Measurements from ENCODE around the gene MYOZ3. TPM values are rescaled to one million over a fixed set of nuclear protein-coding genes. Genes with fewer than 3 reads are reported as not detected.
A peak's percentile ranks its signal among the peaks of the same experiment; 100 is the strongest.

MYOZ3 gene
- total and polyA plus RNA-seq, 2 of the 8 experiments (the other 6 are each of a cell fraction or from before 2014, with no cell fraction given) = 9.6 to 19.1 TPM

DNA sequence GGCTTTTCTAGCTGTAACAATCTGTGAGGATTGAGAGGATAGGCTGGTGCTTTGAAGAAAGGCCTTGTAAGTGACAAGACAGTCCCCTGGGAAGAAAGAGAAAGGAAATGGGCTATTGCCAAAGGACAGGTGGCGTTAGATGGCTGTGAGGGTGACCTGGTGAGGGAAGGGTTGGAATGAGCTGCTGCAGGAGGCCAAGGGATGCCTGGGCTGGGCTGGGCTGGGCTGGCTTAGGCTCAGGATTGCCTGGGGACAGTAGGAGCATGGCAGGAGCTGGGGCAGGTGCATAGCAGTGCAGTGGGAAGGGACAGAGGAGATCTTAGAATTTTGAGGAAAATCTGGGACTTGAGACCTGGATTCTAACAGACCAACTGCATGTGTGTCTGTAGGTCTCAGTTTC lies 9.7 kb upstream of the MYOZ3 start:
- H4K8ac ChIP-seq (ENCODE audit: extremely low read depth, insufficient read depth, low read length) = no peak overlapping the region; the same call in 1 of the 2 replicates
- H3K9ac ChIP-seq (replicated peaks in 1 of 4; ENCODE audit: extremely low read depth in 1 of 4, low read depth in 3 of 4, low read length in 3 of 4) = no peak overlapping the region
- H3K79me1 ChIP-seq (ENCODE audit: low read depth, low read length) = no peaks in the 10 kb centered on the region
- no peak overlapping the region for H2BK5ac ChIP-seq (ENCODE audit: low read depth, low read length)
- no peak overlapping the region for H3K14ac ChIP-seq (ENCODE audit: insufficient read length)
- H3K4ac ChIP-seq (replicated peaks; ENCODE audit: insufficient read length, low read depth, low read length) = no peak overlapping the region
- no peak overlapping the region for H3K27ac ChIP-seq (ENCODE audit: low read depth, low read length)
- no peak overlapping the region for H4K5ac ChIP-seq (ENCODE audit: insufficient read length, low read depth, low read length)
- no peak overlapping the region for H2AK5ac ChIP-seq (ENCODE audit: low read depth, low read length)
- no peak overlapping the region for H2AFZ ChIP-seq (ENCODE audit: low read length)
- H3K18ac ChIP-seq (ENCODE audit: extremely low read depth, low read length) = no peak overlapping the region
- H3K79me2 ChIP-seq (ENCODE audit: control insufficient read depth in 1 of 2, insufficient read depth in 2 of 2, low read length in 2 of 2) = no peaks in the 10 kb centered on the region
- H4K91ac ChIP-seq (replicated peaks; ENCODE audit: insufficient read length, low read length) = no peak overlapping the region
- 80% methylated on average over 1 of the region's 1 CpG; no CpG with 5 or more reads in 1 of the 2 experiments for WGBS, 2 experiments (ENCODE audit: extremely low coverage in 1 of 2, insufficient coverage in 1 of 2, insufficient read length in 1 of 2, insufficient replicate concordance in 2 of 2, low coverage in 1 of 2, low lambda C conversion rate in 2 of 2, missing lambda C conversion rate in 1 of 2)
- H4K20me1 ChIP-seq (replicated peaks in 1 of 2; ENCODE audit: control insufficient read depth in 1 of 2, insufficient read depth in 2 of 2, low read length in 2 of 2) = no peaks in the 10 kb centered on the region
- no peaks in the 10 kb centered on the region for H3K9me3 ChIP-seq (ENCODE audit: insufficient read depth in 2 of 2, low read depth in 1 of 2, low read length in 1 of 2)
- no peak overlapping the region for H3K4me2 ChIP-seq (ENCODE audit: insufficient read depth in 1 of 2, low read depth in 2 of 2, low read length in 2 of 2)
- H3K4me1 ChIP-seq (replicated peaks in 1 of 4; ENCODE audit: control insufficient read depth in 3 of 4, insufficient read depth in 4 of 4, low read length in 3 of 4) = peaks cover 0 to 2% (median 2%) of the 10 kb centered on the region in 4 experiments; a peak in 4 of 7 replicates
- no peaks in the 10 kb centered on the region for H3K36me3 ChIP-seq (ENCODE audit: control insufficient read depth in 2 of 4, insufficient read depth in 4 of 4, low read length in 3 of 4)
- no peaks in the 10 kb centered on the region; the same call in 1 of the 2 replicates for H3K23me2 ChIP-seq (ENCODE audit: low read depth, low read length)
- DNase-seq (ENCODE audit: low read depth in 1 of 2, low spot score in 2 of 2) = no peak
- no peak overlapping the region for H3K23ac ChIP-seq (ENCODE audit: insufficient read length)
- no peak overlapping the region for H2BK20ac ChIP-seq (ENCODE audit: low read length)
- H2BK120ac ChIP-seq (replicated peaks; ENCODE audit: low read depth, low read length) = no peak overlapping the region
- POLR2A ChIA-PET (ENCODE audit: partially characterized antibody) = interaction anchor here (0.9 to 1.4 kb wide), 5 partner anchors 10 to 201 kb away, joined by 3 to 6 read pairs (median 3); partner anchors contain the start of gene MYOZ3
- no peak for FAIRE-seq
- H2BK12ac ChIP-seq (ENCODE audit: low read depth, low read length) = no peak overlapping the region
- no peaks in the 10 kb centered on the region for H3K27me3 ChIP-seq (replicated peaks in 1 of 4; ENCODE audit: control insufficient read depth in 3 of 4, extremely low read depth in 1 of 4, insufficient read depth in 3 of 4, low read length in 3 of 4)
- H3K4me3 ChIP-seq (ENCODE audit: extremely low read depth in 1 of 4, insufficient read depth in 2 of 4, low read depth in 3 of 4, low read length in 4 of 4) = no peak overlapping the region
- H2BK15ac ChIP-seq (ENCODE audit: low read length) = peak overlapping the region; percentile 31; the same call in 1 of the 2 replicates
- H3K56ac ChIP-seq (replicated peaks; ENCODE audit: insufficient read length, low read depth, low read length) = no peak overlapping the region
- CTCF ChIA-PET (ENCODE audit: partially characterized antibody) = interaction anchor here (0.7 to 20.1 kb wide), 14 partner anchors 4 to 192 kb away, joined by 3 to 303 read pairs (median 14); partner anchors contain the start of genes MYOZ3 and SYNPO
- no peak for TF ChIP-seq RXRA (IDR thresholded peaks at IDR 0.05; ENCODE audit: insufficient read depth, low read depth, low read length)
- no peak for TF ChIP-seq KDM1A (IDR thresholded peaks at IDR 0.05; ENCODE audit: borderline replicate concordance, low read length)
- no peak for TF ChIP-seq HDAC2 (IDR thresholded peaks at IDR 0.05; ENCODE audit: borderline replicate concordance in 1 of 2, low read depth in 2 of 2, low read length in 2 of 2)
- TF ChIP-seq CTCF (IDR thresholded peaks at IDR 0.05; ENCODE audit: control extremely low read depth in 1 of 3, insufficient read depth in 1 of 3, low read depth in 1 of 3, low read length in 3 of 3) = no peak
- TF ChIP-seq TCF12 (IDR thresholded peaks at IDR 0.05; ENCODE audit: low read depth, low read length) = no peak
